NCI-H128 (cell line): ENCODE data around the gene LRMDA.

Experiments
- DNase-seq: peaks from one replicate; lab custom pipeline; 2025; ENCODE audit not compliant: unreplicated experiment; lab: John Stamatoyannopoulos, UW

Gene LRMDA

DNA sequence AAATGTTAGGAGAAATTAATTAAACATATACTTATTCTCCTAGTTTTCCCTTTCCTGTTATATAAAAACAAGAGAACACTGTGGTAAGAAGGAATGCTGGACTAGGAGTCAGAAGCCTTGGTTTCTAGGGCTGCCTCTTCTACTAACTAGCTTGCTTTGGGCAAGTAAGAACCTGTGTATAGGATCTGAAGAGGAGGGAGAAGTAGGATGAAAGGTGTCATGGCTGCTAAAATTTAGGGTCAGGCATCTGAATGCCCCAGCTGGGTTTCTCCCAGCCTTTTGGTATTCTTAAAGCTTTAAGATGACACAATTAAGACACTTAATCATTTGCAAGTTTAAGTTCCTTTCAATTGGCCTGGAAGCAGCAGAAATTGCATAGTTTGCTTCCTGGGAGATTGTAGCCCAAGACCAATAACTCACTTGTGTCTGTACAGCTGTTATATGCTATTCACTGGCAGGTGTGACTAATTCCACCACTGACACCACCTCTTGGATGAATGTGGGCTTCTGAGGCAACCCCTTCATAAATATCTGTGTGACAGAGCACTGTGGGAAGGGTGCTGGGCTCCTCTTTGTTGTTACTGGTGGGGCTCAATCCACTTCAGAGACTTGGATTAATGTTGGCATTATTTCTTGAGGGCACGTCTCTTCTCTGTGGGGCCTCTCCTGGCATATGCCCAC is 137.2 kb downstream of the LRMDA start:
- DNase-seq, result no peak

DNA sequence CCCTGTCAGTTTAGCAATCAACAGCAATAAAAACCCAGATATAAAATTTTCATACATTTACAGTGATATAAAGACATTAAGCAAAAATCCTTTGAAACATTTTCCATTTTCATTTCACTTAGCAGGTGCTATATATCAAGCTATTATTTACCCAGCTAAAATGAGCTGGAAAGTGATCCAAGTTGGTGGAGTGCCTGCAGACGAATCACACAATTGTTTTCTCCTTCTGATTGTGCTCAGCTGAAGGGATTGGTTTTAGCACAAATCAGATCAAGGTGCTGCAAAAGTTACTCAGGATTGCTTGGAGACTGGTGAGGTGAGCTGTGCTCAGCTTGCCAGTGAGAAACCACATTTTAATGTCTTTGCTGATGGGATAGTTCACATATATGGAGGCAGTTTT is 138.1 kb downstream of the LRMDA start:
- no peak for DNase-seq

DNA sequence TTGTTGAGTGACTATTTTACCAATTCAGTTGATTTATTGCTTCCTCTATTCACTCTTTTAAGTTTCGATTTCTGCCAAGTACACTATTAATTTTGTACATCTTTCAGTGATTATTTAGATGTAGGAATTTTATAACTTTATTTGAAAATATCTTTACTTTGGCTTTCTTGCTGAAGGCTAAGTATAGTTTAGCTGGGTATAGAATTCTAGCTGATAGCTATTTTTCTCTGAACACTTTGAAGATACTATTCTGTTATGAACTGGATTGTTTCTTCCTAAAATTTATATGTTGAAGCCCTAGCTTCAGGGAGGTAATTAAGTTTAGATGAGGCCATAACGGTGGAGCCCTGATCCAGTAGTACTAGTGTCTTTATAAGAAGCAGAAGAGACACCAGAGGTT is 141.1 kb downstream of the LRMDA start:
- DNase-seq, result no peak

DNA sequence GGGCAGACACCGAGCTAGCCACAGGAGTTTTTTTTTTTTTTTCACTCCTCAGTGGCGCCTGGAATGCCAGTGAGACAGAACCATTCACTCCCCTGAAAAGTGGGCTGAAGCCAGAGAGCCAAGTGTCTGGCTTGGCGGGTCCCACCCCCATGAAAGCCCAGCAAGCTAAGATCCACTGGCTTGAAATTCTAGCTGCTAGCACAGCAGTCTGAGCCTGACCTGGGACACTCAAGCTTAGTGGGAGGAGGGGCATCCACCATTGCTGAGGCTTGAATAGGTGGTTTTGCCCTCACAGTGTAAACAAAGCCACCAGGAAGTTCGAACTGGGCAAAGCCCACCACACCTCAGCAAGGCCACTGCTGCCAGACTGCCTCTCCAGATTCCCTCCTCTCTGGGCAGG is 144.5 kb downstream of the LRMDA start:
- DNase-seq, result no peak

DNA sequence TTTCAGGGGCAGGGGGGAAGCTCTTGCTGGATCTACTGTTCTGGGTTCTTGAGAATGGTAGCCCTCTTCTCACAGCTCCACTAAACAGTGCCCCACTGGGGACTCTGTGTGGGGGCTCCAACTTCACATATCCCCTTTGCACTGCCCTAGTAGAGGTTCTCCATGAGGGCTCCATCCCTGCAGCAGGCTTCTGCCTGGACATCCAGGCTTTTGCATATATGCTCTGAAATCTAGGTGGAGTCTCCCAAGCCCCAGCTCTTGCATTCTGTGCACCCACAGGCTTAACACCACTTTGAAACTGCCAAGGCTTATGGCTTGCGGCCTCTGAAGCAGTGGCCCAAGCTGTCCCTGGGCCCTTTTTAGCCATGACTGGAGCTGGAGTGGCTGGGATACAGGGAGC is 150.7 kb downstream of the LRMDA start:
- no peak for DNase-seq

DNA sequence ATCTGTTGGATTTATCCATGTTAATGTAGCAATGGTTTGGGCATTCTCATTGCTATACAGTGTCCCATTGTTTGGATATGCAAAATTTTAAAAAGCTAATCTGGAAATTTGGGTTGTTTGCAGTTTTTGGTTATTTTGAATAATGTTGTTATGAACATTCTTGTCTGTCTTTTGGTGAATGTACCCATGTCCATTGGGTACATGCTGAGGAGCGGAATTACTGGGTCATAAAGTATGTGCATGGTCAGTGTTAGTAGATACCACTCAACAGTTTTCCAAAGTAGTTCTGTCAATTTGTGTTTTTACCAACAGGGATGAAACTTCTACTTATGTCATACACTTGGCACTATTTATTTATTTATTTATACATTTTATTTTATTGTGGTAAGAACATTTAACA is 153.9 kb downstream of the LRMDA start:
- no peak for DNase-seq

DNA sequence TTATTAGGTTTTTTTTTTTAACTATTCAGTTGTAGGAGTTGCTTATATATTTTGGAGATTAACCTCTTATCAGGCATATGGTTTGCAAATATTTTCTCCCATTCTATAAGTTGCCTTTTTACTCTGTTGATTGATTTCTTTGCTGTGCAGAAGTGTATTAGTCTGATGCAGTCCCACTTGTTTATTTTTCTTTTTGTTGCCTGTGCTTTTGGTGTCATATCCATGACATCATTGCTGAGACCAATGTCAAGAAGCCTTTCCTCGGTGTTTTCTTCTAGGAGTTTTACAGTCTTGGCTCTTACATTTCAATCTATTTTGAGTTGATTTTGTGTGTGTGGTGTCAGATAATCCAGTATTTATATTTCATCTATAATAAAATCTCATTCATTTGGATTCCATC is 155.4 kb downstream of the LRMDA start:
- DNase-seq, result no peak

DNA sequence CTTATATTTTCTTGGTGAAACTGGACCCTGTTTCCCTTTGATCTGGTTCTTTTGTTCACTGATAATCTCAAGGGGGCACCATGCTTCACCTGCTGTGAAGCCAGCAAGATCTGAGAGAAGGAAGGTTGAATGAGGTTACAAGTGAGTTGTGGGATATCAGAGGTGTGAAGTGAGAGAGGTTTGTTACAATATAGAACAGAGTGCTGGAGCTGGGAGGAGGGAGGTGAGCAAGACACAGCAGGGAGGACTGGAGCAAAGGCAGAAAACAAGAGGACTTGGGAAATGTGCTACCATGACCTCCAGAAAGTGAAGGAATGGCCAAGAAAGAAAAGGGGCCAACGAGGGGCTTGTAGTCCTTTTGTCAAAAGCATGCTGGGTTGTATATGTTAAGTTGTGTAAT is 156.6 kb downstream of the LRMDA start:
- no peak for DNase-seq

DNA sequence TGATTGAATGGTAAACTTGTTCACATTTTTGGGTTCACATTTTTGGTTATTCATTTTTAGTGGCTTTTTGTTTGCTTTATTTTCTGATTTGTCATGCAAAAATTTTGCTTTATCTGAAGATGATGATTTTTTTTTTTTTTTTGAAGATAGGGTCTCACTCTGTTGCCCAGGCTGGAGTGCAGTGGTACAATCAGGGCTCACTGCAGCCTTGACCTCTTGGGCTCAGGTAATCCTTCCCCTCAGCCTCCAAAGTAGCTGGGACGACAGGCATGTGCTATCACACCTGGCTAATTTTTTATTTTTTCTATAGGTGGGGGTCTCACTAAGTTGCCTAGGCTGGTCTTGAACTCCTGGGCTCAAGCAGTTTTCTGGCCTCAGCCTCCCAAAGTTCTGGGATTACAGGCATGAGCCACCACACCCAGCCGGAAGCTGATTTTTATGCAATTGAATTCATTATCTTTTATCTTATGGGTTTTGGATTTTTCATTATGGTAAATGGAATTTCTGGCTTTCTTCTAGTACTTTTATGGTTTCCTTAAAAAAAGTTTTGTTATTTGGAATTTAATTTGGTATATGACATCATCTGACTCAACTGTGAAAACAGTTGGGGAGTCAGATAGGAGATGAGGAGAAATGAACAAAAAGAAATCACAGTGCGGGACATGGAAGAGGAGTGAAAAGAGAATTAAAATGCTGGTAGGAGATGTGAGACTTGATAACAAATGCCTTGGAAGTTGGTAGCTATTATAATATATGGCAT is 158.7 kb downstream of the LRMDA start:
- DNase-seq, result no peak

DNA sequence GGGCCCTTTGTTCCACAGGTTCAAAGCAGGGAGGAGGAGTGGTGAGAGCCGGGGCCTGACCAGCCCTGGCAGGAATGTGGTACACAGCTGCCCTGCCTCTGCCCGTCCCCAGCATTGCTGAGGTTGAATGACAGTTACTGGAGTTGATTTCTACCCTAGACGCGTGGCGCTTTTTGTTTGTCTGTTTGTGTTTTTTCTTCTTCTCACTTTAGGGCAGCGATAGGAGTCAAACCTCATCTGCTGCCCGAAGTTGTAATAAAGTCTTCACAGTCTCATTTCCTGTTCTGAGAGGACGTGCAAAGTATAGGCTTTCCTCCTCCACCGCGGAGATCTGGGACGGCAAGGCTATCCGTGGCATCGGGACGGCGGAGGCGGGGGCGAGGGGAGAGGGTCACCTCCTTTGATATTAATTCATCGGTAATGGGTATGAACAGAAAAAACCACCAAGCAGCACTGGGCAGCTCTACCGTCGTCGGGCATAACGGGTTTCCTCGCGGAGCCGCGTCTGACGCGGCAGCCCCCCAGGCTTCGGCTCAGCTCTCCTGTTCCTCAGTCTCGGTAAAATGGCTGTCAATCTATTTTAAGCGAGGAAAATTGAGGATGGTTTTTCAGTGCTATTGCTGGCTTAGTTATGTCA is 160.8 kb downstream of the LRMDA start:
- DNase-seq, result no peak

DNA sequence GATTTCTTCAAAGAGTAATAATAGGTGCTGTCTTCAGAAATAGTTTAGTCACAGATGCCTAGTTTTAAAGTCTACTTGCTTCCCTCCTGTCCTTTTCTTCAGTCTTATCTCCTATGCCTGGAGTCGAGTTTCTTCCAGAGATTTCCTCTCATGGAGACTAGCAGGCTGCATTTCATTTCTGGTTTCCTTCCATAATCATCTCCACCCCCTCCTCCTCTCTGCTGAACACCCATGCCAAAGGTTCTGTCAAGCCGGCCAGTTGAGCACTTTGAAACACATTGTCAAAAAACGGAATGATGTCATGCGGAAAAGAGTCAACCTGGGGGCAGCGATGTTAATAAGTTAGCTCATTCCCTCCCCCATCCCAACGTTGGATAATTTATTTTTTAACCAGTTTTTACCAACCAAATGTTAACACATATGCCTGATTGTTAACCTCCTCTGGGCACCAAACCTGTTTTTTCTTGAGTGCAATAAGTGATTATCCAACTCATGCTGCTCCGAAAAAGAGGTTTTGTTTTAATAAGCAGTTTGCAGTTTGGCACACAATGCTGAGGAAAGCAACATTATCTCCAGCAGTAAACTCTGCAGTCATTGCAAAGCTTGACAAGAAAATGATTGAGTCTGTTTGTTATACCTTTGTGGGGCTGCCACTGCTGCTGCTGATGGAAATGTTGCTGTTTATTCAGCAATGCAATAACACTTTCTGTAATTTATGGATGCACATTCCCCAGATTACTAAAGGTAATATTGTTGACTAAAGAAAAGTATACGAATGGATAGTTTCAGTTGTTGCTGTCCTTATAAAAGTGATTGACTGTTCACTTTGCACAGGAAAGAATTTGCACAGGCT is 161.6 kb downstream of the LRMDA start:
- no peak for DNase-seq

DNA sequence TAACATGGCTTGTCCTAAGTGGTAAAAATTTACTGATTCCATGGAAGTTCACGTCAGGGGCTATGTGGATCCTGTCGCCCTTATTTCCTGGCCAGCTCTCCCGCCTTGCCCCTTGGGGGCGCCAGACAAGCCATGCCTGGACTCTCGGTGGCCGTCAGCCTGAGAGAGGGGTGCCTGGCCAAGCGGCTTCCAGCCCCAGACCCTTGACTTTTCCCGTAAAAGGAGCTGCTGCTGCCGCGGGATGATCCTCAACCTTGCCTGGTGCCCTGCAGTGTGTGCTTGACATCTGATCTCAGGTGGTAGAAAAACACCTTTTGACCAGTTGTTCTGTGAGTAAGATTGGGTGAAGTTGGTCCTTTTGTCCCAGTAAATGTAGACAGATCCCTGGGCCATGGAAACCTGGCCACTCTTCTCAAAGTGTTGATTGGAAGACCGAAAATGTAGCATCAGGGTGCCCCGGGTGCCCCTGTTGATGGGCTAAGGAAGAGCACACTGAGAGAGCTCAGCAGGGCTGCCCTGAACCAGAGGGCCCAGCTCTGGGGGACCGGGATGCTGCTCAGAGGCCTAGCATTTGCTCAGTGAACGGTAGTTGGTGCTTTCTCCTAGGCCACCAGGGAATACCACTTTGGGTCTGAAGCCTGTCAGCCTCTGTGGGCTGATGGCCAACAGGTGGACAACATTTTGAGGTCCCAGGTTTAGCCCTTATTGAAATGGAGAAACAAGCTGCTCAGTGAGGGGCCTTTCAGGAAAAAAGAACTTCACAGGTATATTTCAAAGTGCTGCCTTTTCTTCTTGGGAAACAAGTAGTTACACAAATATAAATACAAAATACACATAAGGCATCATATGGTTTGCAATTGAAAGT is 162.5 kb downstream of the LRMDA start:
- no peak for DNase-seq

DNA sequence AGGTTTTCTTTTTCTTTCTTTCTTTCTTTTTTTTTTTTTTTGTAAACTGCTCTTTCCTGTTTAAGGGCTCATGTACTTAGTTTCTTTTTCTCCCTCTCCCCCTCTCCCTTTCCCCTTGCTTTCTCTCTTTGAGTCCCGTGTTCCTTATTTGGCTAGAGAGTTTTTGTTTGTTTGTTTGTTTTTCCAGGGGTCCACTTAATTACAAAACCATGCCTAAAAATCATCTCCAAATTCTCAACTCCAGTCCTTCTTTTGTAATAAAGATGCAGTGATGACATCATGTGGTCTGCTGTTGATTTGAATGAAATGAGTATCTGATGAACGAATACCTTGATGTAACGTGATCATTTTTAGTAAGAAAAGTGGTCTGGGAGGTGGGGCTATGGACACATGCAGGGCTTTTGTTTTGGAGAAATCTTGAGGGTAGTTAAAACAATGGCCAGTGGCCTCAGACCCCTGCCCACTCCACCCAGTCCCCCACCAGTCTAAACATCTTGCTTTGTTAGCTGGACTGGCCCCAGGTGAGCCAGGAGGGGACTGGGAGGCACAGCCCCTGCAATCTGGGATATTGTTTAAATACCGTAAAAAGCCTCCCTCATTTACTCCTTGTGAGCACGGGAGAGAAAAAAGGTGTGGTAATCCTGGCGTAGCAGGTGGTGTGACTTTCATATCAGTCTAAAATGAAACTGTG is 165.7 kb downstream of the LRMDA start:
- DNase-seq, result no peak

DNA sequence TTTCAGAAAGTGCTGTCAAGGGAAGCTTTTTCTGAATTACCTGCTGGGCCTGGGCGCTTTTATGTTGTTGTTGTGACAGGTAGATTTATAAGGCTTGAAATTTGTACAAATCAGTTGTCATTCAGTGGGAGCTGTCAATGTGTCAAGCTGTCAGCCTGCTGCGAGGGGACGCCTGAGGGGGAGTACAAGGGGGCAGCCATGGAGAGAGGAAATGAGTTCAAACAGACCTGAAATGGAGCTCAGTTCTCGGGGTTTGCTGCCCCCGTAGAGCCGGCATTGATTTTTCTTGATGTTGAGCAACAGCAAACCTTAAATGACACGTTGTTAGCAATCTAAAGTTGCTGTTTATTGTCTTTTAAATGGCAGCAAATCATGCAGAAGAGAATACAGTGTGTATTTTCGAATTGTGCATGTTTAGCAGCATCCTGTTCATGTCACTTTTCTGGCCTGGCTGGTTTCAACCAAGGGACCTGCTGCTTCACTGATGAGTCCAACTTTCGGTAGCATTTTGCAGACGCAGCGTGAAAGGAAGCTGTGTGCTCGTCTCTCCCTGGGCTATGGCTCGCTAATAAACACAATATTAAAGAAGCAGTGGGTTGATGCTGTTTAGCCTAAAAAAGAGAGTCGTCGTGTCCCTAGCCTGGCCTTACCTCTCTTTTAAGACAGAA is 166.5 kb downstream of the LRMDA start:
- DNase-seq, result no peak

DNA sequence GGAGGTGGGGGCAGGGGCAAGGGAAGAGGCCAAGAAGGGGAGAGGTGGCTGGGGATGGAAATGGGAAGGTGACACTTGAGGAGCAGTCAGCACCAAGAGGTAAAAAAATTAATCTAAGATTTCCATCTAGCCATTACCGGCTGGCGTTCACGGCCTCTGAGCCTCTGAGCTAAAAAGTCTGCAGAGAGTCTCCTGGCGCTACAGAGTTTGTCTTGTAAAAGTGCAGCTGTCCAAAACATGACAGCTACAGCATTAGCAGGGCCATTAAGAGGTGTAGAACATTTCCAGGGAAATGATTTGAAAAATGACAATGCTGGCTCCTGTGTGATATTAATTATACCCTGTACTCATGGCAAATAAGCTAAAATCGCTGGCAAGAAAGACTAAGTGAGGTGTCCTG is 167.6 kb downstream of the LRMDA start:
- no peak for DNase-seq

DNA sequence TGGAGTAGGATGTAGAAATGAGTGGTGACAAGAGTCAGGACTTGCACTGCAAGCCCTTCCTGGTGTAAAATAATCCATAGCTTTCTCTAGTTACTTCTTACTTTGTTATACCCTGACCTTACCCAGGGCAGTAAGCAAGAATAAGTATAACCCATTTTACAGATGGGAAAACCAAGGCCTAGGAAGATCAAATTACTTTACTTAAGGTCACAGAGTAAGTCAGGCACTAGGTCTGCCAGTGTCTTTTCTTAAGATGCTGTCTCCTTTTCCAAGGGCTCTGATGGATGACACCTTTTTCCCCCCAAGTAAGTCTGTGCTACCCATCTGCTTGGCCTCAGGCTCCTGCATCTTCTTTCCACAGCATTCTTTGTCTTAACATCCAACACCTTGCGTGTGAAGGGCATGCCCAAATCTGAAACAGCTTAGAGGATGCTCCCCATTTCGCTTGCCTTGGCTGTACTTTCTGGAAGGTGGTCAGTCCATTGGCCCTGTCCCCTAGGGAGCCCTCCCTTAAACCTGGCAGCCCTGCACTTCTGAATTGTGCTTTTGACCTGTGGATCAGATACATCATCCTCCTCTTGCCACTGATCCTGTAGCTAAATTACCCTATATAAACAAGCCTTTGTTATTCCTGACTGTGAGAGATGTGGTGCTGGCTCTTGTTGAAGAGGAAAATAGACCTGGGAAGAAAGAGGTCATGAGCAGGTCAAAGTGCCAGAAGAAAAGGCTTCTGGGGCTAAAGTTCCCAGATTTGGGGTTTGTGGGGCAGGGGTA is 168.6 kb downstream of the LRMDA start:
- DNase-seq, result no peak

DNA sequence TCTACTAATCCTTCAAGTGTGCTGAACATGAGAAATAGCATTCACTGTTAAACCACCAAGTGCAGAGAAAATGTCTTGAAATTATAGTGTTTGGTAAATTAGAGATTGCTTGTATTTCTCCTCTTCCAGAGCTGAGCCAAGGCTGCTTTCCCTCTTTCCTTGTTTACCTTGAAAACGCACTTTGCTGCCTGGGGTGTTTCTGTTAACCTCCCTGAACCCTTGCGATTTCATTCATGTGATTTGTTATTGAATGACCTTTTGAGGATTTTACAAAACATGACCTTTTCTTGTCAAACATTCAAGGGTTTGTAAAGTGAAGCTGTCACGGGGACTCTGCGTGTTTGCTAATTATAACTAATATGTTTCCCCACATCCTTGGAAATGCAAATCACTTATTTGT is 169.4 kb downstream of the LRMDA start:
- no peak for DNase-seq

DNA sequence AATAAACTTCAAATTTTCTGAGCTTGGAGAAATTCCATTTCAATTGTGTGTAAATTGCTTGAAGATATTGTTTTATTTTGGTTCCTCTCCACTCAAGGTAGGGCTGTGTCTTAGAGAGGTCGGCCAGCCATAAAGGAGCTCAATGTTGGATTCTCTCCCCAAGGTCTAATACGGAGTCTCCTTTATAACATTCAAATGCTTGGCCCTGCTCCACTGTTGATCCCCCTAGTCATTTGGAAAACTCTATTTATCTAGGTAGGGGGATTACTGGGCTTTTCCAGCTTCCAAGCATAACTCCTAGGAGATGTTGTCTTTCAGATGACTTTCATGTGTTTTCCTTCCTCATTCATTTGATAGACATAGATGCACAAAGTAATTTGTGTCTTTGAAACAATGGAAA is 170.9 kb downstream of the LRMDA start:
- DNase-seq, result no peak

DNA sequence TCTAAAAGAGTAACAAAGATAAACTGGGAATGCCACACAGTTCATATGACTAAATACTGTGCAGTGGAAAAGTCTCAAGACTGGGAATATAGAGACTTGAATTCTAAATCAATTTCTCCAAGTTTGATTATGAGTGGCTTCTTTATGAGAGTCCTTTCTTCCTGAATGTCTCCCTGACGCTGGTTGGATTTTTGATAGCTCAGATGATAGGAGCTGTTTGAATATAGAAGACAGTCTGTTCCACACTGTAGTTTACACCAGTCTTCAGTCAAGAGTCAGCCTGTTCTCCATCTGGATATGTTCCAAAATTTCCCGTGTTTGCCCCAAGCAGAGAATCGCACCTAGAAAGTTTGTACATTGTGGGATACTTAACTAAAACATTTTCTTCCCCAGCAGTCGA is 173.7 kb downstream of the LRMDA start:
- DNase-seq, result no peak
